Body of pancreas (tissue), 4 donors: ENCODE data around the gene IL25. TPM values are rescaled to one million over a fixed set of nuclear protein-coding genes. Genes with fewer than 3 reads are reported as not detected.

ENCODE experiments used
- ATAC-seq: fragments of 150-250 bp; one replicate; pipeline ENCODE4 v1.9.1; 2016
- DNase-seq, 4 donors: peaks; one replicate each; pipeline ENCODE4 v3.0.0-alpha.2; 2019
- H3K27ac ChIP-seq, 4 donors: fragments of 200-600 bp; sonication (generic); 1 replicate in 3 of 4; 2 replicates in 1 of 4; pipeline versions ENCODE4 v1.5.1 to v1.6.1; 2016 to 2019; ENCODE audit warnings: mild to moderate bottlenecking in 1 of 4, mixed read lengths in 1 of 4, moderate library complexity in 1 of 4
- H3K27me3 ChIP-seq, 2 donors: fragments of 200-600 bp; sonication (generic); one replicate each; pipeline ENCODE4 v1.6.0; 2016; ENCODE audit warnings: mild to moderate bottlenecking in 1 of 2
- H3K36me3 ChIP-seq, 2 donors: fragments of 200-600 bp; sonication (generic); replicated peaks in 1 of 2; 2 replicates each; pipeline ENCODE4 v1.5.1; 2016; ENCODE audit warnings: low read depth in 2 of 2; ENCODE audit not compliant: insufficient read depth in 1 of 2
- H3K4me1 ChIP-seq: fragments of 200-600 bp; sonication (generic); one replicate; pipeline ENCODE4 v1.6.0; 2016
- H3K4me3 ChIP-seq, 2 donors: fragments of 200-600 bp; sonication (generic); 1 replicate in 1 of 2; 2 replicates in 1 of 2; pipeline ENCODE4 v1.5.1; 2016 to 2019
- H3K9me3 ChIP-seq, 3 donors: fragments of 200-600 bp; sonication (generic); 1 replicate in 2 of 3; 2 replicates in 1 of 3; pipeline ENCODE4 v1.5.1; 2016
- POLR2A ChIP-seq, 3 donors: fragments of 450-650 bp; IDR thresholded peaks; one replicate each; pipeline ENCODE4 v1.6.1; 2016; ENCODE audit warnings: antibody characterized with exemption in 3 of 3, mild to moderate bottlenecking in 2 of 3
- WGBS, 2 donors: methylation state at CpG; one replicate each; pipeline ENCODE4 v1.1.5; 2017; 5-methylcytosine and 5-hydroxymethylcytosine counted together
- intact Hi-C: fragments of 100-400 bp; cut with DNase I; formaldehyde crosslinking; loops from one replicate; pipeline ENCODE4 v1.15.1; 2023
- total RNA-seq, 2 donors: library from RNA; depleted of rRNA; stranded (reverse); fragments of >200 nt; gene quantifications; one replicate each; pipeline ENCODE4 v1.1.0, GENCODE V29; 2016
- TF ChIP-seq, protein P1 (sequence below), 7 experiments: fragments of 450-650 bp in 4 of 7; fragments of 200-600 bp in 3 of 7; sonication (generic) in 3 of 7; IDR thresholded peaks; one replicate each; pipeline ENCODE4 v1.5.1; 2016 to 2019; ENCODE audit warnings: antibody characterized with exemption in 7 of 7

Gene IL25
- total RNA-seq, 2 donors from 2014 or later, result not detected

DNA sequence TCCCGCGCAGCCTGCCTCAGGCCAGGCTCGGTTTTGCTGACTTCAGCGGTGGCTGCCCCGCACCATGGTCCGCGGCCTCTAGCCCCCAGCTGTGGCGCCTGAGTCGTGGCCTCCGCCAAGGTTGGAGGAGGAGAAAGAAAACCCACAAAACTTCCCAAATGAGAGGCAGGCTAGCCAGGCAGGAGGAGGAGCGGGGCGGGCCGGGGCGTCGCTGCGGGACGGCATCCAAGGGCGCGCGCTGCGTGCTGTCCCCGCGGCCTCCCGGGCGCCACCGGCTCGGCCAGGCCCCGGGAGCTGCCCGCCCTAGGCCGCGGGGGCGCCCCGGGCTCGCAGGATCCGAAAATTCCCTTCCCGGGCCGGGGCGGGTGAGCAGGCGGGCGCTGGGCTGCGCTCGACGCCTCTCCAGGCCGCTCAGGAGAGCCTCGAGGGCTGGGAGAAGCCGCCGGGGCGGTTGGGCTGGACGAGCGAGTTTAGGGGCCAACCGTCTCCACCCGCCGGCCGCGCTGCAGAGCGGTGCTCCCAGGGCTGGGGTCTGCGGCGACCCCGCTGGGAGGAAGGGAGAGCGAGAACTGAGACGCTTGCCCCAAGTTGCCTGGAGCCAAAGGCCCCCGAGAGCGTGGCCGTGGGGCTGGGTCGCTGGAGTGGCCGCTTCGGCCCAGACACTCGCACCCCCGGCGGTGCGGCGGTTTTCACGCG is 7.4 kb upstream of the IL25 start, which contains the start of gene EFS:
Gene EFS, minus strand, starts transcription at position 137 of the 696 bp plus-strand sequence. CDS start 147 bp downstream, outside the sequence.
- TF ChIP-seq, protein P1, sequence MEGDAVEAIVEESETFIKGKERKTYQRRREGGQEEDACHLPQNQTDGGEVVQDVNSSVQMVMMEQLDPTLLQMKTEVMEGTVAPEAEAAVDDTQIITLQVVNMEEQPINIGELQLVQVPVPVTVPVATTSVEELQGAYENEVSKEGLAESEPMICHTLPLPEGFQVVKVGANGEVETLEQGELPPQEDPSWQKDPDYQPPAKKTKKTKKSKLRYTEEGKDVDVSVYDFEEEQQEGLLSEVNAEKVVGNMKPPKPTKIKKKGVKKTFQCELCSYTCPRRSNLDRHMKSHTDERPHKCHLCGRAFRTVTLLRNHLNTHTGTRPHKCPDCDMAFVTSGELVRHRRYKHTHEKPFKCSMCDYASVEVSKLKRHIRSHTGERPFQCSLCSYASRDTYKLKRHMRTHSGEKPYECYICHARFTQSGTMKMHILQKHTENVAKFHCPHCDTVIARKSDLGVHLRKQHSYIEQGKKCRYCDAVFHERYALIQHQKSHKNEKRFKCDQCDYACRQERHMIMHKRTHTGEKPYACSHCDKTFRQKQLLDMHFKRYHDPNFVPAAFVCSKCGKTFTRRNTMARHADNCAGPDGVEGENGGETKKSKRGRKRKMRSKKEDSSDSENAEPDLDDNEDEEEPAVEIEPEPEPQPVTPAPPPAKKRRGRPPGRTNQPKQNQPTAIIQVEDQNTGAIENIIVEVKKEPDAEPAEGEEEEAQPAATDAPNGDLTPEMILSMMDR (IDR thresholded peaks at IDR 0.05), result no peak
- no peak for TF ChIP-seq POLR2A (IDR thresholded peaks at IDR 0.05)
- peaks cover 0 to 20% of the 10 kb centered on the region in 2 donors for H3K27me3 ChIP-seq
- 13 to 62% methylated on average over 10 to 73 of the region's 74 CpGs for WGBS, 2 donors
- peaks cover 11% of the 10 kb centered on the region for H3K4me1 ChIP-seq
- H3K9me3 ChIP-seq, result no peaks in the 10 kb centered on the region
- DNase-seq (peak in 1 of 4 donors; percentile 24), ATAC-seq (peak; percentile 41)
- intact Hi-C loops, result no loop called here
- H3K36me3 ChIP-seq, result no peaks in the 10 kb centered on the region
- H3K4me3 ChIP-seq, result no peak within 1 kb of the TSS
- peak within 1 kb of the TSS in 2 of 4 donors; percentile 21 to 45 for H3K27ac ChIP-seq

DNA sequence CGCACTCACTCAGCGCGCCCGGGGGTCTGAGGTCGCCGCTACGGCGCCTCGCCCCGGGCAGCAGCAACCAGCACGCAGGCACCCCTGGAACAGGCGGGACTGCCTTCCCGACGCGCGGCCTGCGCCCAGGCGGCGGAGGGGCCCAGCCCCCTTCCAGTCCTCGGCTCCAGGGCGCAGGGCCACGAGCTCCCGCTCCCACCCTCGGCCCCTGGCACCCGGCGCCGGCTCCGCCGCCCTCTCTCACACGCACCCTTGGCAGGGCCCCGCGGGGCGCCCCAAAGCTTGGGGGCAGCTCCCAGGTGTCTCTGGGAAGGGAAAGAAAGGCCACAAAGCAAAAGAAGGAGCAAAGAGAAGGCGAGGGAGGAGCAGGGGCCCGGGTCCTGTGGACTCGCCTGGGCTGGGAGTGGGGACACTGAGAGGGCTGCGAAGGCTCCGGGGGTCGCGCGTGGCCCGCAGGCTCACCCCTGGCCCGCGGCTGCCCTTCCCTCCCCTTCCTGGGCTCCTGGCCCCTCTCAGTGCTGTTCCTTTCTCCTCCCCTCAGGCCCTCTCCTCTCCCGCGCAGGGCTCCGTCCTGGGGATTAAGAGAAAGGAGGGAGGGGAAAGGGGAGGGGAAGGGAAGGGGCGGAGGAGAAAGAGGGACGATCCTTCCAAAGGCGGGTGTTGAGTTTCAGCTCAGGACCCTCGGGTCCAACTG is 6.7 kb upstream of the IL25 start:
- no peaks in the 10 kb centered on the region for H3K9me3 ChIP-seq
- H3K27ac ChIP-seq, result peak overlapping the region in 2 of 4 donors; percentile 21 to 30
- ATAC-seq (no peak), DNase-seq (no peak)
- H3K36me3 ChIP-seq, result no peaks in the 10 kb centered on the region
- peak in 1 of 3 donors; percentile 10 for TF ChIP-seq POLR2A (IDR thresholded peaks at IDR 0.05)
- TF ChIP-seq, protein P1 (IDR thresholded peaks at IDR 0.05), result no peak
- peaks cover 0 to 20% of the 10 kb centered on the region in 2 donors for H3K27me3 ChIP-seq
- H3K4me1 ChIP-seq, result peaks cover 11% of the 10 kb centered on the region
- intact Hi-C loops, result no loop called here
- H3K4me3 ChIP-seq, result no peak overlapping the region
- 13 to 28% methylated on average over 24 to 48 of the region's 51 CpGs for WGBS, 2 donors

DNA sequence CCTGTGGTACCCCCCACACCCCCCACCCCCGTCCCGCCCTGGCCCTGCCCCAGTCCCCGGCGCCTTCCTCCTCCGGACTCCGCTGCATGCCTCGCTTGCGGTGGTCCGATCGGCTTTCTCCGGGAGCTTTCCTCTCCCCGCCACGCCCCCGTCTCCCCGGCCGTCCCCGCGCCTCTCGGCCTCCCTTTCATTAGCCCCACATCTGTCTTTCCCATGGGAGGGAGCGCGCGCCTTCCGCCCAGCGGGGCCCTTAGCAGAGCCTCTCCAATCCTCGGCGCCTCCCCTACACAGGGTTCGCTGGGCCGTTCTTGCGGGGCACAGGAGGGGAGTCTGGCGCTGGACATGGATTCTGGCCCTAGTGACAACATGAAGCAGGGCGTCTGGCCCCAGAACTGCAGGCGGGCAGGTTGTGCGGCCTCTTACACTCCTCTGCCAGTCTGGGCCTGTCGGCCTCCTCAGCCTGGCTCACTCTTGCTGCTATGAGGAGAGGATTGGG is 6.1 kb upstream of the IL25 start:
- 58 to 87% methylated on average over 23 to 34 of the region's 34 CpGs for WGBS, 2 donors
- DNase-seq, result peak in 2 of 4 donors; percentile 20
- Histone ChIP-seq H3K4me3 (no peak overlapping the region), H3K9me3 (no peaks in the 10 kb centered on the region), H3K36me3 (no peaks in the 10 kb centered on the region), H3K27me3 (peaks cover 0 to 20% of the 10 kb centered on the region in 2 donors), H3K4me1 (peaks cover 11% of the 10 kb centered on the region), H3K27ac (peak overlapping the region in 1 of 4 donors; percentile 30)
- ATAC-seq, result no peak
- intact Hi-C loops, result no loop called here
- TF ChIP-seq, protein P1 (IDR thresholded peaks at IDR 0.05), result no peak
- no peak for TF ChIP-seq POLR2A (IDR thresholded peaks at IDR 0.05)

DNA sequence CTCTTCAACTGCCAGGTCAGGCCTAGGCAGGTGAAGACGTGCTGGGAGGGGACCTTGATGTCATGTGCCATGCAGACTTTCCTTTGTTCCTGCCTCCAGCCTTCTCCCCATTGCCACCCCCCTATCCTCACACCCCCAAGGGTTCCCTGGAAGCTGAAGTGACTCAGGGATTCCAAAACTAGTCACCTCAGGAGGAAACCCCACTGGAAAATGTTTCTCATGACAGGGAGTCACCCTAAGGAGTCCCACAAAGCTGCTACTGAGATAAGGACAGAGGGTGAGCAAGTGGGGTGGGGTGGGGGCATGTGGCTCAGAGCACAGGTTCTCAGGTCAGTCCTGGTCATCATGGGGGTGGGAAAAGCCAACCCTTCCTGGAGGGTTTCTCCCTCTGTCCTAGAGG is 2.4 kb upstream of the IL25 start:
- DNase-seq (no peak), ATAC-seq (no peak)
- peaks cover 0 to 9% of the 10 kb centered on the region in 2 donors for H3K27me3 ChIP-seq
- TF ChIP-seq POLR2A (IDR thresholded peaks at IDR 0.05), result no peak
- TF ChIP-seq, protein P1 (IDR thresholded peaks at IDR 0.05), result no peak
- intact Hi-C loops, result loop anchor here (10.0 kb wide), 1 partner anchor 105 kb away; no protein-coding TSS in a partner anchor
- no peaks in the 10 kb centered on the region for H3K9me3 ChIP-seq
- H3K36me3 ChIP-seq, result no peaks in the 10 kb centered on the region
- peaks cover 6% of the 10 kb centered on the region for H3K4me1 ChIP-seq
- WGBS, 2 donors, result 36 to 53% methylated on average over 1 of the region's 1 CpG
- no peak overlapping the region for H3K27ac ChIP-seq
- H3K4me3 ChIP-seq, result no peak overlapping the region
